Endodermal cell (in vitro differentiated cells): ENCODE measurements around the gene SSX7. TPM values are rescaled to one million over a fixed set of nuclear protein-coding genes. Genes with fewer than 3 reads are reported as not detected.
"Not testable (repeated sequence)": the region's sequence is repeated elsewhere in the genome, so short reads cannot be mapped to it uniquely, and the experiment has no call there.

Experiments used
- DNase-seq: peaks from one replicate; pipeline ENCODE4 v3.0.0-alpha.2; 2017
- H3K27ac ChIP-seq: 2 replicates; pipeline ENCODE4 v1.5.1; 2013; ENCODE audit warnings: mild to moderate bottlenecking, low read depth, low read length, moderate library complexity
- H3K27me3 ChIP-seq: 2 replicates; pipeline ENCODE4 v1.6.1; 2013; ENCODE audit warnings: mild to moderate bottlenecking, low read length, moderate library complexity; ENCODE audit not compliant: insufficient read depth, control insufficient read depth, poor library complexity, severe bottlenecking
- H3K36me3 ChIP-seq: 2 replicates; pipeline ENCODE4 v1.7.0; 2013; ENCODE audit warnings: mild to moderate bottlenecking, low read length, moderate library complexity; ENCODE audit not compliant: control insufficient read depth, insufficient read depth
- H3K4me1 ChIP-seq: one replicate; pipeline ENCODE4 v1.7.0; 2013; ENCODE audit warnings: low read length; ENCODE audit not compliant: control insufficient read depth, insufficient read depth
- H3K4me3 ChIP-seq: 2 replicates; pipeline ENCODE4 v1.5.1; 2013; ENCODE audit warnings: mild to moderate bottlenecking, low read length, moderate library complexity
- H3K9ac ChIP-seq: 2 replicates; pipeline ENCODE4 v1.6.1; 2013; ENCODE audit warnings: mild to moderate bottlenecking, low read length, moderate library complexity; ENCODE audit not compliant: poor library complexity, severe bottlenecking; ENCODE audit errors: extremely low read depth
- H3K9me3 ChIP-seq: 2 replicates; pipeline ENCODE4 v1.6.1; 2013; ENCODE audit warnings: mild to moderate bottlenecking, low read length, moderate library complexity; ENCODE audit not compliant: control insufficient read depth
- H3K27ac Mint-ChIP-seq: 2 replicates; pipeline ENCODE4 v1.8.0; 2020; ENCODE audit warnings: mixed read lengths
- H3K27me3 Mint-ChIP-seq: 2 replicates; pipeline ENCODE4 v1.8.0; 2021; ENCODE audit warnings: mild to moderate bottlenecking, mixed read lengths; ENCODE audit not compliant: insufficient read depth
- H3K36me3 Mint-ChIP-seq: 2 replicates; pipeline ENCODE4 v1.8.0; 2020; ENCODE audit warnings: low read depth, mixed read lengths
- H3K4me1 Mint-ChIP-seq: 2 replicates; pipeline ENCODE4 v1.8.0; 2020; ENCODE audit warnings: mixed read lengths
- H3K4me3 Mint-ChIP-seq: 2 replicates; pipeline ENCODE4 v1.8.0; 2020; ENCODE audit warnings: mild to moderate bottlenecking, moderate library complexity, mixed read lengths
- H3K9me3 Mint-ChIP-seq: 2 replicates; pipeline ENCODE4 v1.8.0; 2020; ENCODE audit warnings: mild to moderate bottlenecking, mixed read lengths
- CTCF ChIP-seq: fragments of 200-600 bp; sonication (generic); conservative IDR thresholded peaks from 2 replicates; pipeline ENCODE4 v1.5.0; 2021; ENCODE audit warnings: antibody characterized with exemption, mild to moderate bottlenecking
- WGBS, 2 experiments: methylation state at CpG; one replicate each; pipeline versions ENCODE4 v1.1.5 to v1.1.7; 2013; ENCODE audit warnings: missing lambda C conversion rate in 2 of 2, mixed read lengths in 1 of 2; ENCODE audit not compliant: insufficient coverage in 1 of 2, insufficient read length in 1 of 2; 5-methylcytosine and 5-hydroxymethylcytosine counted together
- total RNA-seq, 2 donors: library from RNA; stranded (reverse); fragmentation: NEBNext Ultra II Directional in 1 of 2; extraction: Animal tissue kit (Norgen Biotek cat#: 25700) in 1 of 2; gene quantifications; 2 replicates in 1 of 2; 3 replicates in 1 of 2; pipeline ENCODE4 v1.2.1, GENCODE V29; 2021

Gene SSX7
- total RNA-seq, 2 donors from 2014 or later = not detected

- H3K9me3 ChIP-seq, H3K27ac ChIP-seq, H3K36me3 ChIP-seq, H3K4me3 ChIP-seq, H3K4me1 ChIP-seq, H3K36me3 Mint-ChIP-seq, H3K4me1 Mint-ChIP-seq, H3K27me3 ChIP-seq, H3K4me3 Mint-ChIP-seq, H3K9ac ChIP-seq, DNase-seq, H3K27ac Mint-ChIP-seq: not testable (repeated sequence)
- H3K27me3 Mint-ChIP-seq = peaks cover 19% of the 10 kb centered on the region
- peaks cover 56% of the 10 kb centered on the region for H3K9me3 Mint-ChIP-seq
- 50% methylated on average over 5 of the region's 8 CpGs; no CpG with 5 or more reads in 1 of the 2 experiments for WGBS, 2 experiments
Measured at GRCh38 chrX:52620661-52621060, 34.0 kb downstream of the SSX7 start.

- Mint-ChIP-seq H3K27ac (no peak overlapping the region), H3K9me3 (peaks cover 75% of the 10 kb centered on the region), H3K36me3 (no peaks in the 10 kb centered on the region), H3K27me3 (peaks cover 2% of the 10 kb centered on the region), H3K4me1 (peaks cover 3% of the 10 kb centered on the region), H3K4me3 (no peak overlapping the region)
- Histone ChIP-seq H3K36me3 (no peaks in the 10 kb centered on the region), H3K27ac (no peak overlapping the region), H3K9ac (no peak overlapping the region), H3K4me3 (no peak overlapping the region), H3K9me3 (no peaks in the 10 kb centered on the region), H3K27me3 (no peaks in the 10 kb centered on the region), H3K4me1 (no peaks in the 10 kb centered on the region)
- DNase-seq = no peak
- WGBS, 2 experiments = 73% methylated on average over 1 of the region's 1 CpG; no CpG with 5 or more reads in 1 of the 2 experiments
- TF ChIP-seq CTCF = no peak
Measured at GRCh38 chrX:52608961-52609360, 45.7 kb downstream of the SSX7 start.

- H3K4me3 ChIP-seq, H3K4me3 Mint-ChIP-seq, H3K36me3 ChIP-seq, H3K27ac Mint-ChIP-seq, H3K4me1 ChIP-seq, H3K27ac ChIP-seq, H3K9ac ChIP-seq, H3K4me1 Mint-ChIP-seq, H3K9me3 ChIP-seq, H3K27me3 ChIP-seq, H3K27me3 Mint-ChIP-seq, DNase-seq, H3K36me3 Mint-ChIP-seq: not testable (repeated sequence)
- peaks cover 56% of the 10 kb centered on the region for H3K9me3 Mint-ChIP-seq
- WGBS, 2 experiments = 64 to 100% methylated on average over 1 to 8 of the region's 8 CpGs
Measured at GRCh38 chrX:52603151-52603550, 51.5 kb downstream of the SSX7 start.

- Histone ChIP-seq H3K4me1 (no peaks in the 10 kb centered on the region), H3K4me3 (no peak overlapping the region), H3K9me3 (no peaks in the 10 kb centered on the region), H3K9ac (no peak overlapping the region), H3K36me3 (no peaks in the 10 kb centered on the region), H3K27ac (no peak overlapping the region), H3K27me3 (no peaks in the 10 kb centered on the region)
- WGBS, 2 experiments = 87% methylated on average over 4 of the region's 7 CpGs; no CpG with 5 or more reads in 1 of the 2 experiments
- no peak overlapping the region for H3K4me3 Mint-ChIP-seq
- H3K36me3 Mint-ChIP-seq = no peaks in the 10 kb centered on the region
- H3K27ac Mint-ChIP-seq = no peak overlapping the region
- peaks cover 13% of the 10 kb centered on the region for H3K27me3 Mint-ChIP-seq
- no peak for TF ChIP-seq CTCF
- no peaks in the 10 kb centered on the region for H3K4me1 Mint-ChIP-seq
- H3K9me3 Mint-ChIP-seq = peaks cover 47% of the 10 kb centered on the region
- no peak for DNase-seq
Measured at GRCh38 chrX:52598886-52599285, 55.8 kb downstream of the SSX7 start.
